Activated T-cell treated with anti-CD3 and anti-CD28 coated beads, Interleukin-2, amount 50 U/mL, for 1 hour (primary cell): Measurements from ENCODE around the gene CD3D.
A peak's percentile ranks its signal among the peaks of the same experiment; 100 is the strongest.

Experiments
- DNase-seq: peaks from one replicate; pipeline ENCODE4 v3.0.0-alpha.2; 2020

The CD3D gene

GRCh38 chr11:118295815-118296454 lies 46.6 kb downstream of the CD3D start:
- peak; percentile 46 for DNase-seq

GRCh38 chr11:118295199-118295598 lies 47.3 kb downstream of the CD3D start:
- no peak for DNase-seq

DNA sequence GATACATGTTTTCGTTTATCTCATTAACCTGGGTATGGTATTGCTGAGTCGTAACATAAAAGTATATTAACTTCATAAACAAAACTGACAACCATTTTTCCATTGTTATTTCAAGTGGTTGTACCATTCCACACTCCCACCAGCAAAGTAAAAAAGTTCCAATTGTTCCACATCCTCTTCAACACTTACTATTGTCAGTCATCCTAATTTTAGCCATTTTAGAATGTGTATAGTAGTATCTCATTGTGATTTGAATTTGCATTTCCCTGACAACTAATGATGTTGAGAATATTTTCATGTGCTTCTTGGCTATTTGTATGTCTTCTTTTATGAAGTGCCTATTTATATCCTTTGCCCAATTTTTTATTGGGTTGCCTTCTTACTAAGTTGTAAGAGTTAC lies 48.5 kb downstream of the CD3D start:
- DNase-seq = no peak

DNA sequence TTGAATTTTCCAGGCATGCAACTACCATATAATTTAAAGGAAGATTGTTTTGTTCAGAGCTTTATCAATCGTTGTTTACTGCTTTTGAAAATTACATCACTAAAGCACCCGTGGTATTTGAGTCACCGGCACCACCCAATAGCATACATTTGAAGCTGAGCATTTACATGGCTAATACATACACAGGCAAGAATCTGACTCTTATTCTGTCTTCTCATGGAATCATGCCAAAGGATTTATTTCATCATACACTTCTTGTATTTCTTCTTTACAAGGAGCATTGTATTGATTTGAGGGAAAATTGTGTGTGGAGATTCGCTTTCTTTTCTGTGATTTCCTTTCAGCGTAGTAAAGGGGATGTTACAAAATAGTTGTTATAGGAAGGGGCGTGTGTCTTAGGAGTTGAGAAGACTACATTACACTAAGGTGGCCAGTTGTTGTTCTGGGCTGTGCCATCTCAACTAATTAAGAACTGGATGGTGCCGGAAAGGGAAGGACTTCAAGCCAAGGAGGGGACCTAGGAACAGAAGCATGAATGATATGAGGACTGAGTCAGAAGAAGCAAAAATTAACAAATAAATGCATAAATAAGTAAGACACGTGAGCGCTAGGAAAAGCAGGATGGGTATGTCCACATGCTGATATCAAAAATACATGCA lies 50.9 kb downstream of the CD3D start:
- no peak for DNase-seq

DNA sequence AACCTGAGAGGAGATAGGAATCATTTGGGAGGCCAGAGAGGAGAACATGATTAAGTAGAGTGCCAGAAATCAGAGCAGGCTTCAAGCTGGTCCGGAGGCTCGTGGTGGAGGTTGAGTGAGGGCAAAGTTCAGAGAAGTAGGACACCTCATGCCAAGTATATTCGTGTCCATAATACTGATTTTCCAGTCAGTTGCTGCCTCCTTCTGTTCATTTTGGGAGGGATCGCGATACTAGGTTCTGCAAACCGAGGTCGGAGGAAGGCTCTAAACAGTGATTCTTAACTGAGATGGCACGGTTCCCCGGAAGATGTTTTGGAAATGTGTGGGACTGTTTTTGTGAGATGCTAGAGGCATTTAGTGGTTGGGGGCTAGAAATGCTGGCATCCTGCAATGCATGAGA lies 51.6 kb downstream of the CD3D start:
- no peak for DNase-seq

DNA sequence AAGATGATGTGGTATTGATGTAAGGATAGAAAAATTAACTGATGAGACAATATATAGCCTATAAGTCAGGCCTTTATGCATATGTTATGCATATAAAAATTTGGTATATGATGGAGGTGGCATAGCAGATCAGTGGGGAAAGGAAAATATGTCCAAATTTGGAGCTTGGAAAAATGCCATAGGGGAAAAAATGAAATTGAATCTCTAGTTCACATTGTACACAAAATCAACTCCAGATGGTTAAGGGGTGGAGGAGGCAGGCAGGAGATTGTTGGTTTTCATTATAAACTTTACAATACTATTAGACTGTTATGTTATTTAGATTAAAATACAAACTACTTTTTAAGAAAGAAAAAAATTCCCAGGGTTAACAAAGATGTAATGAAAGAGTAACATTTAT lies 53.1 kb downstream of the CD3D start:
- no peak for DNase-seq
